WTC11 (cell line): ENCODE data around the gene PDYN.

Experiments used
- MYBL2 ChIP-seq: sonication (generic); formaldehyde crosslinking; IDR thresholded peaks from 2 replicates; pipeline ENCODE4 v1.8.1; 2023; ENCODE audit warnings: mild to moderate bottlenecking, moderate library complexity, missing genetic modification reagents
- ZNF263 ChIP-seq: sonication (generic); formaldehyde crosslinking; IDR thresholded peaks from 2 replicates; pipeline ENCODE4 v1.8.1; 2022; ENCODE audit warnings: low read depth, mild to moderate bottlenecking, moderate library complexity, missing genetic modification reagents
- TF ChIP-seq, protein P1 (sequence below): fragments of 200-600 bp; IDR thresholded peaks from 2 replicates; pipeline ENCODE4 v1.8.0; 2022; ENCODE audit warnings: antibody characterized with exemption

DNA sequence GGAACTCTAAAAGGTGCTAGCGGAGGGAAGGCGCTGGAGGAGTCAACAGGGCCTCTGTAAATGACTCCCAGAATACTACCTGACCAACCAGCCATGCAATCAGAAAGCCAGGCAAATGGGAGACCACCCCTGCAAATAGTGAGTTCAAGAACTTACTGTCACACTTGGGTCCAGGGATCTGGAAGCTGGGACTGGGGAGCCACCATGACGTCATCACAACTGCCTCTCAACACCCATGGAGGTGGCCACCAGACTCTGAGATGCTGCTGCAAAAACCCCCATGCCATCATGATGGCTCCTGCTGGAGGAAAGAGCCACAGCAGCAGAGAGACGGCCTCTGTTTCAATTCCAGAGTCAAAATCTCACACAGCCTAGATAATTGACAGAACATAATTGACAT, 8.5 kb upstream of the PDYN start:
- TF ChIP-seq, protein P1, sequence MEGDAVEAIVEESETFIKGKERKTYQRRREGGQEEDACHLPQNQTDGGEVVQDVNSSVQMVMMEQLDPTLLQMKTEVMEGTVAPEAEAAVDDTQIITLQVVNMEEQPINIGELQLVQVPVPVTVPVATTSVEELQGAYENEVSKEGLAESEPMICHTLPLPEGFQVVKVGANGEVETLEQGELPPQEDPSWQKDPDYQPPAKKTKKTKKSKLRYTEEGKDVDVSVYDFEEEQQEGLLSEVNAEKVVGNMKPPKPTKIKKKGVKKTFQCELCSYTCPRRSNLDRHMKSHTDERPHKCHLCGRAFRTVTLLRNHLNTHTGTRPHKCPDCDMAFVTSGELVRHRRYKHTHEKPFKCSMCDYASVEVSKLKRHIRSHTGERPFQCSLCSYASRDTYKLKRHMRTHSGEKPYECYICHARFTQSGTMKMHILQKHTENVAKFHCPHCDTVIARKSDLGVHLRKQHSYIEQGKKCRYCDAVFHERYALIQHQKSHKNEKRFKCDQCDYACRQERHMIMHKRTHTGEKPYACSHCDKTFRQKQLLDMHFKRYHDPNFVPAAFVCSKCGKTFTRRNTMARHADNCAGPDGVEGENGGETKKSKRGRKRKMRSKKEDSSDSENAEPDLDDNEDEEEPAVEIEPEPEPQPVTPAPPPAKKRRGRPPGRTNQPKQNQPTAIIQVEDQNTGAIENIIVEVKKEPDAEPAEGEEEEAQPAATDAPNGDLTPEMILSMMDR, result no peak
- no peak for TF ChIP-seq ZNF263
- TF ChIP-seq MYBL2 (CRISPR knock-in tag), result no peak
